ENCODE measurements around the gene MGAT3. TPM values are rescaled to one million over a fixed set of nuclear protein-coding genes. Genes with fewer than 3 reads are reported as not detected.
A peak's percentile ranks its signal among the peaks of the same experiment; 100 is the strongest.

Gene MGAT3
- total RNA-seq, 2 donors from 2014 or later = 0.82 to 7.4 TPM

DNA sequence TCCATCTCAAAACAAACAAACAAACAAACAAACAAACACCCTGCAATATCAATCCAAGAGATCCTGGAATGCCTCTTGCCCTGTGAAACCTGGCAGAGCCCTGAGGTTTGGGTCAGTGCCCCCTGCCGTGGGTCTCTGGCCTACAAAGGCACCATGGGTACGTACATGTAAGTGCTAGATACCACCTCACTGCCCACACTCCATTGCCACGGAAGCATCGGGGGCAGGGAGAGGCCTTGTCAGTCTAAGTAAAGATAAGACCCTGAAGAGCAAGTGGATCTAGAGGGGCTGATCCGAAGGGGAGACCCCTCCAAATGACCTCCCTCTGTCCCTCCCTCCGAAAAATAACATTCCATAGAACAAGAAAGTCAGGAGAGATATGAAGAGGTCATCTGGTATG, 43.3 kb downstream of the MGAT3 start:
- no peak overlapping the region for H3K27ac ChIP-seq
- DNase-seq (ENCODE audit: low spot score) = no peak
- no peaks in the 10 kb centered on the region for H3K36me3 ChIP-seq
- no peaks in the 10 kb centered on the region for H3K9me3 ChIP-seq
- H3K4me3 ChIP-seq = no peak overlapping the region
- TF ChIP-seq, protein P1, sequence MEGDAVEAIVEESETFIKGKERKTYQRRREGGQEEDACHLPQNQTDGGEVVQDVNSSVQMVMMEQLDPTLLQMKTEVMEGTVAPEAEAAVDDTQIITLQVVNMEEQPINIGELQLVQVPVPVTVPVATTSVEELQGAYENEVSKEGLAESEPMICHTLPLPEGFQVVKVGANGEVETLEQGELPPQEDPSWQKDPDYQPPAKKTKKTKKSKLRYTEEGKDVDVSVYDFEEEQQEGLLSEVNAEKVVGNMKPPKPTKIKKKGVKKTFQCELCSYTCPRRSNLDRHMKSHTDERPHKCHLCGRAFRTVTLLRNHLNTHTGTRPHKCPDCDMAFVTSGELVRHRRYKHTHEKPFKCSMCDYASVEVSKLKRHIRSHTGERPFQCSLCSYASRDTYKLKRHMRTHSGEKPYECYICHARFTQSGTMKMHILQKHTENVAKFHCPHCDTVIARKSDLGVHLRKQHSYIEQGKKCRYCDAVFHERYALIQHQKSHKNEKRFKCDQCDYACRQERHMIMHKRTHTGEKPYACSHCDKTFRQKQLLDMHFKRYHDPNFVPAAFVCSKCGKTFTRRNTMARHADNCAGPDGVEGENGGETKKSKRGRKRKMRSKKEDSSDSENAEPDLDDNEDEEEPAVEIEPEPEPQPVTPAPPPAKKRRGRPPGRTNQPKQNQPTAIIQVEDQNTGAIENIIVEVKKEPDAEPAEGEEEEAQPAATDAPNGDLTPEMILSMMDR (IDR thresholded peaks at IDR 0.05) = no peak
- TF ChIP-seq POLR2A (IDR thresholded peaks at IDR 0.05) (no peak), POLR2AphosphoS5 (IDR thresholded peaks at IDR 0.05) (no peak)
- intact Hi-C loops (cut with DNase I) = no loop called here
- 90% methylated on average over 6 of the region's 6 CpGs for WGBS
- no peaks in the 10 kb centered on the region for H3K27me3 ChIP-seq (replicated peaks; ENCODE audit: insufficient read depth)
- peaks cover 6% of the 10 kb centered on the region for H3K4me1 ChIP-seq (replicated peaks)

DNA sequence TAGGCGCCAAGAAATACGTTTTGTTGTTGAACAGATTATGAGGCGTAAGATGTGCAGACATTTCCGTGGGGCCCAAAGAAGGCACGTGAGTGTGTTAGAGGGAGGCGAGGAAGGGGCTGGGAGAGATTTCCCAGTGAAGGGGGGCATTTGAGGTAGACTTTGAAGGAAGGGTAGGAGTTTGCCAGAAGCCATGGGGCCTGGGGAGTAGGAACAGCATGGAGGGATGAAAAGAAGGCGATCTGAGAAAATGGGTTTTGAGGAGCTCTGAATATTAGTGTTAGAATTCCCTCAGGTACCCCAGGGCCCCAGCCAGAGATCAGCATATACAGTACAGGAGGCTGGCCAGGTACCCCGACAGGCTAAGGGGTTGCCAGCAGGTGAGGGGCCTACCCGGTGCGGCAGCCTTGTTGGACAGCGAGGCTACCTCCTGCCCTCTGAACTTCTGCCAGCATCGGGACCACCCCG, 44.9 kb downstream of the MGAT3 start:
- Histone ChIP-seq H3K4me1 (replicated peaks) (peaks cover 6% of the 10 kb centered on the region), H3K4me3 (peak overlapping the region; percentile 77 to 78), H3K36me3 (peaks cover 0 to 6% of the 10 kb centered on the region in 2 donors), H3K27me3 (replicated peaks; ENCODE audit: insufficient read depth) (no peaks in the 10 kb centered on the region), H3K9me3 (no peaks in the 10 kb centered on the region), H3K27ac (peak overlapping the region; percentile 82 to 88)
- TF ChIP-seq, protein P1 (IDR thresholded peaks at IDR 0.05) = peak in 1 of 4 experiments; percentile 1
- no peak for TF ChIP-seq POLR2AphosphoS5 (IDR thresholded peaks at IDR 0.05)
- TF ChIP-seq POLR2A (IDR thresholded peaks at IDR 0.05) = no peak
- no peak for DNase-seq (ENCODE audit: low spot score)
- intact Hi-C loops (cut with DNase I) = no loop called here
- WGBS = 24% methylated on average over 11 of the region's 13 CpGs

DNA sequence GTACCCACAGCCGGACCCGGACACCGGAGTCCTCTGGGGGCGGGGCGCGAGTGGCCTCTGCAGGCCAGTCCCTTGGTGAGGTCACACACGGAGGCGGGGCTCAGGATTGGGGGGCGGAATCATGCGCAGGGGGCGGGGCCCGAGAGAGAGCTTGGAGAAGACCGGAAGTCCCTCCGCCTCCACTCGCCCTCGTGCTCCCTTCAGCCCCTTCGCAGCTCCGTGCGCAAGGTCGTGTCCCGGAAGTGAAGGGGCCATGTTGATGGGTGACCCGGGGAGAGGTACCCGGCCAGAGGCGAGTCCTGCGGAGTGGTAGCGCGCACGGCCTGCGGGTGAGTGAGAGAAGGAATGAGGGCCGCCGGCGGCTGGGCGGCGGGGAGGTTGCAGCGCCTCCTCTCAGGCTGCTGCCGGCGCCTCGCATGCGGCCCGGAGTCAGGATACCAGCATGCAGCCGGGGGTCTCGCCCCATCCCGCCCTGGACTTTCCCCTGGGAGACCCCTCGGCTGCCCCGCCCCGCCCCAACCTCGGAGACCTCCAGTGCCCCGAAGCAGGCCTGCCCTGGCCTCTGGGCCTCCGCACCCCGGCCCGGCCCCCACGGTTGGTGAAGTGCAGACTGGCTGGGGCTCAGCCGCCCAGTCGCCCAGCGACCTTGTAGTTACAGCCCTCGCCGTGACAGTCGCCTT, 45.4 kb downstream of the MGAT3 start, which contains the start of gene MIEF1:
MIEF1 (plus strand) TSS at position 182 of the 680 bp plus-strand sequence. CDS start 9,005 bp downstream, outside the sequence.
- Histone ChIP-seq H3K4me3 (peak within 1 kb of the TSS; percentile 77 to 78), H3K27me3 (replicated peaks; ENCODE audit: insufficient read depth) (no peaks in the 10 kb centered on the region), H3K4me1 (replicated peaks) (peaks cover 6% of the 10 kb centered on the region), H3K36me3 (peaks cover 0 to 6% of the 10 kb centered on the region in 2 donors), H3K27ac (peak within 1 kb of the TSS; percentile 82 to 88), H3K9me3 (no peaks in the 10 kb centered on the region)
- WGBS = under 1% methylated on average over 56 of the region's 58 CpGs
- TF ChIP-seq POLR2A (IDR thresholded peaks at IDR 0.05) = peak; percentile 66
- TF ChIP-seq POLR2AphosphoS5 (IDR thresholded peaks at IDR 0.05) = peak; percentile 95
- TF ChIP-seq, protein P1 (IDR thresholded peaks at IDR 0.05) = peak in 2 of 4 experiments; percentile 2 to 15
- intact Hi-C loops (cut with DNase I) = no loop called here
- DNase-seq (ENCODE audit: low spot score) = peak; percentile 98

DNA sequence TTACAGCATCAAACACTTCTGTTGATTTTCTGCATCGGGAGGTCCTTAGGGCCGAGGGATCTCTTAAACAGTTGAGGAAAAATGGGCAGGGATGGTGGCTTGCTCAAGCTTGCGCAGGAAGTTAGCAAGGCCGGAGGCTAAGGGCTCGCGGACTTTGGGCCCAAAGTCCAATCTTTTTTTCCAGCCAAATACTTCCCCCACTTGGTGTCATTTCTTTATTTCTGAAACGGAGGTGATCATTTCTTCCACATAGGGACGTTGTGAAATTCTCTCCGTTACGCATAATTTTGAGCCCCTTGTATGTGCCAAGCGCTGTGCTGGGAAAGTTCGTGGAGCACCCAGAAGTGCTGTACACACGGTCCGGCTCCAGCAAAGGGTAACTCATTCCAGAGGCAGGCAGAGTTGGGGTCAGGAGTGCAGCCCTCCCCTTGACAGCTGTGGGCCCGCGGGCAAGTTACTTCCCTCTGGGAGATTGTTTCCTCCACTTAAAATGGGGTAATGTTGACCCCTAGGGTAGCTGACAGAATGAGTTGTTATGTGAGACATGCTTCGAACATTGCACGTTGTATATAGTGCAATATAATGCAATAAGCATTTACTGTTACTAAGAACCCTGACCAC, 46.1 kb downstream of the MGAT3 start:
- Histone ChIP-seq H3K4me1 (replicated peaks) (peaks cover 6% of the 10 kb centered on the region), H3K9me3 (no peaks in the 10 kb centered on the region), H3K36me3 (peaks cover 0 to 6% of the 10 kb centered on the region in 2 donors), H3K27me3 (replicated peaks; ENCODE audit: insufficient read depth) (no peaks in the 10 kb centered on the region), H3K27ac (peak overlapping the region; percentile 82 to 88), H3K4me3 (peak overlapping the region; percentile 77 to 78)
- no peak for DNase-seq (ENCODE audit: low spot score)
- TF ChIP-seq POLR2A (IDR thresholded peaks at IDR 0.05) (no peak), POLR2AphosphoS5 (IDR thresholded peaks at IDR 0.05) (no peak)
- TF ChIP-seq, protein P1 (IDR thresholded peaks at IDR 0.05) = no peak
- intact Hi-C loops (cut with DNase I) = no loop called here
- 8% methylated on average over 18 of the region's 18 CpGs for WGBS
